CD4-positive, alpha-beta T cell (primary cell): ENCODE measurements around the gene RASGRP3. TPM values are rescaled to one million over a fixed set of nuclear protein-coding genes. Genes with fewer than 3 reads are reported as not detected.

ENCODE experiments used
- ATAC-seq: fragments of 200-7000 bp; cut with Tn5 transposase; one replicate; pipeline ENCODE4 v1.10.0; 2022; ENCODE audit warnings: mild to moderate bottlenecking; ENCODE audit not compliant: poor library complexity
- CTCF ChIA-PET: fragments of 350-600 bp; sonication (Branson Sonifier 250); formaldehyde crosslinking; loops from one replicate; lab custom pipeline; 2021; ENCODE audit warnings: antibody characterized with exemption, inconsistent platforms; lab: Charles Lee
- POLR2A ChIA-PET: fragments of 350-600 bp; sonication (Branson Sonifier 250); formaldehyde crosslinking; loops from one replicate; lab custom pipeline; 2021; ENCODE audit warnings: antibody characterized with exemption, inconsistent platforms; lab: Charles Lee
- DNase-seq, 14 experiments: peaks; one replicate each; pipeline ENCODE4 v3.0.0-alpha.2; 2013 to 2020; ENCODE audit warnings: mixed read lengths in 2 of 14
- H3K27ac ChIP-seq, 2 donors: one replicate each; pipeline versions ENCODE4 v1.5.1 to v1.7.0; 2013; ENCODE audit warnings: low read length in 2 of 2, low read depth in 1 of 2, mild to moderate bottlenecking in 1 of 2
- H3K27me3 ChIP-seq, 2 experiments: 1 replicate in 1 of 2; 2 replicates in 1 of 2; pipeline versions ENCODE4 v1.6.1 to v1.7.0; 2013; ENCODE audit warnings: low read length in 2 of 2, control low read depth in 1 of 2, mild to moderate bottlenecking in 1 of 2, moderate library complexity in 1 of 2; ENCODE audit not compliant: insufficient read depth in 2 of 2, control insufficient read depth in 1 of 2
- H3K36me3 ChIP-seq: one replicate; pipeline ENCODE4 v1.6.1; 2013; ENCODE audit warnings: low read length, control low read depth; ENCODE audit not compliant: insufficient read depth
- H3K4me1 ChIP-seq: one replicate; pipeline ENCODE4 v1.6.1; 2013; ENCODE audit warnings: low read length, control low read depth; ENCODE audit not compliant: insufficient read depth
- H3K4me3 ChIP-seq: one replicate; pipeline ENCODE4 v1.5.1; 2013; ENCODE audit warnings: mild to moderate bottlenecking, low read length, moderate library complexity
- H3K9me3 ChIP-seq, 2 experiments: 1 replicate in 1 of 2; 2 replicates in 1 of 2; pipeline versions ENCODE4 v1.6.1 to v1.7.0; 2013; ENCODE audit warnings: low read length in 2 of 2, mild to moderate bottlenecking in 2 of 2, control low read depth in 1 of 2, moderate library complexity in 1 of 2; ENCODE audit not compliant: control insufficient read depth in 1 of 2, insufficient read depth in 1 of 2
- H3K27ac Mint-ChIP-seq: one replicate; pipeline ENCODE4 v1.8.0; 2020; ENCODE audit warnings: mixed read lengths
- H3K27me3 Mint-ChIP-seq: one replicate; pipeline ENCODE4 v1.8.0; 2021; ENCODE audit warnings: mixed read lengths
- H3K36me3 Mint-ChIP-seq: one replicate; pipeline ENCODE4 v1.8.0; 2021; ENCODE audit warnings: low read depth, mixed read lengths
- H3K4me1 Mint-ChIP-seq: one replicate; pipeline ENCODE4 v1.8.0; 2021; ENCODE audit warnings: low read depth, mixed read lengths
- H3K4me3 Mint-ChIP-seq: one replicate; pipeline ENCODE4 v1.8.0; 2020; ENCODE audit warnings: mild to moderate bottlenecking, mixed read lengths
- H3K9me3 Mint-ChIP-seq: one replicate; pipeline ENCODE4 v1.8.0; 2020; ENCODE audit warnings: mixed read lengths
- intact Hi-C, 2 experiments: fragments of 100-400 bp; cut with DNase I in 1 of 2; cut with micrococcal nuclease in 1 of 2; formaldehyde crosslinking; loops; one replicate each; pipeline versions ENCODE4 v1.15.1 to v1.9.0; 2023 to 2025; cut with DNase I, micrococcal nuclease
- total RNA-seq, 174 experiments: library from RNA in 2 of 174; stranded (reverse) in 2 of 174; gene quantifications; one replicate each; pipeline ENCODE4 v1.2.3 and lab custom pipeline; 2021 to 2026
- TF ChIP-seq, protein P1 (sequence below): fragments of 200-600 bp; IDR thresholded peaks from one replicate; pipeline ENCODE4 v1.8.0; 2022; ENCODE audit warnings: antibody characterized with exemption, mild to moderate bottlenecking

RASGRP3 gene
- total RNA-seq, 2 experiments from 2014 or later = 5.7 to 7.9 TPM

GRCh38 chr2:33561872-33562271, 85.4 kb downstream of the RASGRP3 start:
- no peak for ATAC-seq
- no peaks in the 10 kb centered on the region for H3K9me3 Mint-ChIP-seq
- H3K27me3 Mint-ChIP-seq = no peaks in the 10 kb centered on the region
- Histone ChIP-seq H3K36me3 (no peaks in the 10 kb centered on the region), H3K27me3 (no peaks in the 10 kb centered on the region), H3K4me1 (no peaks in the 10 kb centered on the region), H3K27ac (no peak overlapping the region), H3K4me3 (no peak overlapping the region), H3K9me3 (no peaks in the 10 kb centered on the region)
- no peak for DNase-seq
- H3K4me3 Mint-ChIP-seq = no peak overlapping the region
- TF ChIP-seq, protein P1, sequence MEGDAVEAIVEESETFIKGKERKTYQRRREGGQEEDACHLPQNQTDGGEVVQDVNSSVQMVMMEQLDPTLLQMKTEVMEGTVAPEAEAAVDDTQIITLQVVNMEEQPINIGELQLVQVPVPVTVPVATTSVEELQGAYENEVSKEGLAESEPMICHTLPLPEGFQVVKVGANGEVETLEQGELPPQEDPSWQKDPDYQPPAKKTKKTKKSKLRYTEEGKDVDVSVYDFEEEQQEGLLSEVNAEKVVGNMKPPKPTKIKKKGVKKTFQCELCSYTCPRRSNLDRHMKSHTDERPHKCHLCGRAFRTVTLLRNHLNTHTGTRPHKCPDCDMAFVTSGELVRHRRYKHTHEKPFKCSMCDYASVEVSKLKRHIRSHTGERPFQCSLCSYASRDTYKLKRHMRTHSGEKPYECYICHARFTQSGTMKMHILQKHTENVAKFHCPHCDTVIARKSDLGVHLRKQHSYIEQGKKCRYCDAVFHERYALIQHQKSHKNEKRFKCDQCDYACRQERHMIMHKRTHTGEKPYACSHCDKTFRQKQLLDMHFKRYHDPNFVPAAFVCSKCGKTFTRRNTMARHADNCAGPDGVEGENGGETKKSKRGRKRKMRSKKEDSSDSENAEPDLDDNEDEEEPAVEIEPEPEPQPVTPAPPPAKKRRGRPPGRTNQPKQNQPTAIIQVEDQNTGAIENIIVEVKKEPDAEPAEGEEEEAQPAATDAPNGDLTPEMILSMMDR = no peak
- peaks cover 28% of the 10 kb centered on the region for H3K36me3 Mint-ChIP-seq
- intact Hi-C loops = no loop called here
- no peaks in the 10 kb centered on the region for H3K4me1 Mint-ChIP-seq
- ChIA-PET CTCF (interaction anchor here (0.7 kb wide), 1 partner anchor 966 kb away, joined by 3 read pairs; no protein-coding TSS in a partner anchor), POLR2A (no interaction called here)
- H3K27ac Mint-ChIP-seq = no peak overlapping the region

DNA sequence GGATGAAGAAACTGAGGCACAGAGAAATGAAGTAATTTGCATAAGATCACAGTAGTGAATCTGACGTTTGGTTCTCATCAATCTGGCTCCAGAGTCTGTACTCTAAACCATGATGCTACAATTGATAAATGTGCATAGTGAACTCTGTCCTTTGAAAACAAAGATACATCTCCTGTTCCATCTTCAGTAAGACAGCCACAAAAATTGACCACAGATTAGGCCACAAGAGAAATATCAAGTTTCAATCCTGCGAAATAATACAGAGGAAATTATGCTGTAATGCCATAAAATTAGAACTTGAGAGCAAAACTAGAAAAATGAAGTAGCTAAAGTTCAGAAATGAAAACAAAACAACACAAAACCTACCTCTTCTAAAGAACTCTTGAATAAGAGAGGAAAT, 94.2 kb downstream of the RASGRP3 start:
- H3K9me3 Mint-ChIP-seq = no peaks in the 10 kb centered on the region
- no peak overlapping the region for H3K4me3 Mint-ChIP-seq
- no peak overlapping the region for H3K27ac Mint-ChIP-seq

GRCh38 chr2:33573657-33574056, 97.2 kb downstream of the RASGRP3 start:
- Mint-ChIP-seq H3K27me3 (no peaks in the 10 kb centered on the region), H3K4me1 (no peaks in the 10 kb centered on the region), H3K27ac (no peak overlapping the region), H3K36me3 (no peaks in the 10 kb centered on the region), H3K9me3 (no peaks in the 10 kb centered on the region), H3K4me3 (no peak overlapping the region)
- H3K27me3 ChIP-seq = no peaks in the 10 kb centered on the region
- ChIA-PET POLR2A (no interaction called here), CTCF (interaction anchor here (1.0 to 2.5 kb wide), 2 partner anchors 10 to 13 kb away, joined by 3 to 5 read pairs; no protein-coding TSS in a partner anchor)
- no peaks in the 10 kb centered on the region for H3K9me3 ChIP-seq
- H3K36me3 ChIP-seq = no peaks in the 10 kb centered on the region
- TF ChIP-seq, protein P1 = no peak
- no peaks in the 10 kb centered on the region for H3K4me1 ChIP-seq
- no peak for DNase-seq
- intact Hi-C loops = no loop called here
- no peak overlapping the region for H3K4me3 ChIP-seq
- no peak for ATAC-seq
- no peak overlapping the region for H3K27ac ChIP-seq

More for the DNA sequence above, 94.2 kb downstream of the RASGRP3 start:
- DNase-seq = no peak
- Histone ChIP-seq H3K9me3 (no peaks in the 10 kb centered on the region), H3K4me3 (no peak overlapping the region), H3K4me1 (no peaks in the 10 kb centered on the region), H3K36me3 (no peaks in the 10 kb centered on the region), H3K27ac (no peak overlapping the region), H3K27me3 (no peaks in the 10 kb centered on the region)
- CTCF ChIA-PET = no interaction called here
- intact Hi-C loops = no loop called here
- H3K27me3 Mint-ChIP-seq = no peaks in the 10 kb centered on the region
- H3K4me1 Mint-ChIP-seq = no peaks in the 10 kb centered on the region
- TF ChIP-seq, protein P1 = no peak
- H3K36me3 Mint-ChIP-seq = no peaks in the 10 kb centered on the region
- no peak for ATAC-seq
- POLR2A ChIA-PET = no interaction called here
